Kidney glomerular epithelial cell (primary cell): ENCODE measurements around the gene RIPOR1.

Source experiments
- DNase-seq: peaks from one replicate; lab custom pipeline; 2025; lab: John Stamatoyannopoulos, UW

The RIPOR1 gene

GRCh38 chr16:67552476-67552875 lies 23.8 kb downstream of the RIPOR1 start:
- no peak for DNase-seq

- peak; percentile 50 for DNase-seq
These were observed 27.2 kb downstream of the RIPOR1 start for GRCh38 chr16:67555795-67556212.

GRCh38 chr16:67558859-67559258 lies 30.2 kb downstream of the RIPOR1 start:
- DNase-seq: no peak

- DNase-seq: no peak
These were observed 32.3 kb downstream of the RIPOR1 start for GRCh38 chr16:67560827-67561342.

GRCh38 chr16:67561501-67561823 lies 32.8 kb downstream of the RIPOR1 start:
- DNase-seq: no peak

- DNase-seq: peak; percentile 97
These were observed 33.3 kb downstream of the RIPOR1 start for GRCh38 chr16:67561824-67562525.

- peak; percentile 61 for DNase-seq
These were observed 33.9 kb downstream of the RIPOR1 start, which contains the start of gene CTCF for GRCh38 chr16:67562526-67562917. Gene CTCF (plus strand): TSS chr16:67562526. CDS start chr16:67610833, 48,307 bp downstream.

- DNase-seq: peak; percentile 38
These were observed 34.5 kb downstream of the RIPOR1 start for GRCh38 chr16:67562918-67563707.

GRCh38 chr16:67563708-67564468 lies 35.3 kb downstream of the RIPOR1 start:
- no peak for DNase-seq

GRCh38 chr16:67565470-67566100 lies 37.0 kb downstream of the RIPOR1 start:
- DNase-seq: no peak

- DNase-seq: no peak
These were observed 42.8 kb downstream of the RIPOR1 start for GRCh38 chr16:67571464-67571863.

GRCh38 chr16:67571981-67572431 lies 43.4 kb downstream of the RIPOR1 start:
- DNase-seq: no peak

- DNase-seq: no peak
These were observed 51.1 kb downstream of the RIPOR1 start for GRCh38 chr16:67579686-67580085.

GRCh38 chr16:67580202-67580601 lies 51.6 kb downstream of the RIPOR1 start:
- DNase-seq: no peak

- no peak for DNase-seq
These were observed 64.7 kb downstream of the RIPOR1 start for GRCh38 chr16:67593288-67593687.

GRCh38 chr16:67593701-67594100 lies 65.1 kb downstream of the RIPOR1 start:
- no peak for DNase-seq

GRCh38 chr16:67594256-67594915 lies 65.8 kb downstream of the RIPOR1 start:
- DNase-seq: no peak

GRCh38 chr16:67594956-67595355 lies 66.3 kb downstream of the RIPOR1 start:
- DNase-seq: no peak
